Cardiac septum (tissue), 1 donor: ENCODE data around the gene PPP4R2. TPM values are rescaled to one million over a fixed set of nuclear protein-coding genes. Genes with fewer than 3 reads are reported as not detected.

Source experiments
- DNase-seq: peaks from one replicate; pipeline ENCODE4 v3.0.0-alpha.2; 2020; ENCODE audit warnings: low spot score
- intact Hi-C: fragments of 100-400 bp; cut with DNase I; formaldehyde crosslinking; loops from one replicate; pipeline ENCODE4 v1.14.0; 2022
- total RNA-seq: library from RNA; stranded (reverse); fragmentation: NEBNext Ultra II Directional; extraction: Animal tissue kit (Norgen Biotek cat#: 25700); gene quantifications from one replicate; pipeline ENCODE4 v1.2.1, GENCODE V29; 2021
- donor health status: DM: no; HTN: no; CAD: no.

Gene PPP4R2
- total RNA-seq, 1 donor from 2014 or later, result 46.6 TPM

DNA sequence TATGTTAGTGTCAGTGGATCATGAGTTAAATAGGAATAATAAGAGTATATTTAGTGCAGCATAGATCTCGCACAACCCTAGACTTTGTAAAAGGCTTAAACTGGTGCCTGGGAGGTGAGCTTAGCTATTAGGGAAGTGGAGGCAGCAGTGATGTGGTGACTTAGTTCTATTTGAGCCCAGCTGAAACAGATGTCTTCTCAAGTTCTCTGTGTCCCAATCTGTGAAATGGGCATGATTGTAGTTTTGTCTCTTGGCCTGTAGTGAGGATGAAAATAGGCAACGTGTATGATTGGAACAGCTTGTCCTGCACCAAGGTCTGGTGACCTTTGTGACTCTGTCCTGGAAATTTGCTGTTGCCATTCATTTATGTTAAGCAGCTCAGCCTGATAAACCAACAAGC lies 99.6 kb downstream of the PPP4R2 start:
- DNase-seq, result no peak
- intact Hi-C loops, result no loop called here

DNA sequence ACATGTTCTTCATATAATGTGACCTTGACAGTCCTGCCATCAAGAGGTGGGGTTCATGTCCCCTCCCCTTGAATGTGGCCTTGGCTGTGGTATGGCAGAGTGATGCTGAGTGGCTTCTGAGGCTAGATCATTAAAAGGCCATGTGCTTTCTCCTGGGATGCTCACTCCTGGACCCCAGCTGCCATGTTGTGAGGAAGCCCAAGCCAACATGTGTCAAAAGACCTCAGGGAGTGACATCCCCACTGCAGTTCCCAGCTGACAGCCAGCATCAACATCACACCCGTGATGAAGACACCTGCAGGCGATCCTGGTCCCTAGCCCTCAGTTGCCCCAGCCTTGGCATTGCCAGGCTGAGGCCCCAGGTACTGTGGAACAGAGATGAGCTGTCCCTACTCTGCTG lies 101.4 kb downstream of the PPP4R2 start:
- intact Hi-C loops, result no loop called here
- DNase-seq, result no peak

DNA sequence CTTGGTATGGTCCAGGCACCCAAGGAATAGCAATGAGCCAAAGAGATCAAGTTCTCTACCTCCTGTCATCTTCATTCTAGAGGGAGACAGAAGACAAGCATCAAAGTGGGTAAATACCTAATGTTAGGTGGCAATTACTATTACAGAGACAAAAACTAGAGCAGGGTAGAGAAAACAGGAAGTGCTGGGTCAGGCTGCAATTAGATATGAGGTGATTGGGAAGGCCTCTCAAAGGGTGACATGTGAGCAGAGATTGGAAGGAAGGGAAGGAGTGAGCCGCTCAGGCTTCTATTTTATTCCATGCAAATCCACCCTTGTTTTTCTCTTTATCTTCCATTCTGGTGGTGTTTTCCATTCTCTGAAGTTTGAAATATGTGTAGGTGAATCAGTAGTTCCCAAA lies 102.3 kb downstream of the PPP4R2 start:
- intact Hi-C loops, result no loop called here
- no peak for DNase-seq

DNA sequence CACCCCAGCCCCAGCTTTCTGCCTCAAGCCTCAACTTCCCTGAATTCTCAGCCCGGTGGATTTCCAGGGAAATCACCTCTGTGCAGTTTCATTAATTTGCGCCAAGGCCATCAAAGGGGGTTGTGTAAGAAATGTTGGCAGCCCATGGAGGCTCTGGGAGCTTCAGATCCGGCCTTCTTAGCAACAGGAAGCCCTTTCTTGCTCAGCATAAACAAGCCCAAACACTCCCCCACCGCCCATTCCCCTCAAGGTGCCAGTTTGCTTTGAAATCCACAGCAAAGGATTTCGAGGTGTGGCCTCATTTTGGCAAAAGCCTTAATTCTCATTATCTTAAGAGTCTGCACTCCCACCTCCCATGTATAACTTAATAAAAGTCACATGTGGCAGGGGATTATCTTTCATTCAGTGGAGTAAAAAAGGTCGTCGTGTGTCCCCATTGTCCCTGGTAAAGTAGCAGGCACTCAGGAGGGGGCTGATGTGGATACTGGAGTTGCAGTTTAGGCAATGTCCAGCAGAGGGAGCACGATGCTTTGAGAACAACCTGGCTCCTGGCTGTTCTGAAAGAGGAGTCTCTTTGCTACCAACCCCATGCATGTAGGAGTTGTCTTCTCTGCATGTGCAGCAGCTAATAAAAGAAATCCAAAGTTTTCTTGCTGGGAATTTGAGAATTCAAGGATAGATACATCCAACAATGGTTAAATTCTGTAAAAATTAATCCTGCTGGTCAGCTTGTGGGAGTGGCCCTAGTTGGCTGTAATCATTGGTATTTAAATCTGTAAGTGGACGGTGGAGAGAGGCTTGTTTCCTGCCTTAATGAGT lies 104.3 kb downstream of the PPP4R2 start:
- intact Hi-C loops, result loop anchor here (1.0 to 5.0 kb wide), 2 partner anchors 331 to 401 kb away; no protein-coding TSS in a partner anchor
- peak; percentile 86 for DNase-seq

DNA sequence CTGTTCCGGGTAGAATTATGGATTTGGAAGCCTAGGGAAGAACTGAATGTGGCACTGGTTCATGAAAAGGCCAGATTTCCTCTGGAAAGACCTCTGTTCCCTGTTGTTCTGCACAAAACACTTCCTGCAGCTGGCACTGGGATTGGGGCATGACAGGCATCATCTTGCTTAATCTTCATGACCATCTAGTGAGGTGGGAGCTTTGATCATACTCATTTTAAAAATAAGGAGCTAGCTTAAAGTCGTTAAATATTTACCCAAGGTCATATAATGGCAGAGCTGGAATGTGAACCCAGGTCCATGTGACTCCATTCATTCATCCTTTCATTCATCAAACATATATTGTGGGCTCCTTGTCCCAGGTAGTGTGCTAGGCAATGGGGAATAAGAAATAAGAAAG lies 105.3 kb downstream of the PPP4R2 start:
- intact Hi-C loops, result loop anchor here (1.0 to 5.0 kb wide), 2 partner anchors 330 to 400 kb away; no protein-coding TSS in a partner anchor

DNA sequence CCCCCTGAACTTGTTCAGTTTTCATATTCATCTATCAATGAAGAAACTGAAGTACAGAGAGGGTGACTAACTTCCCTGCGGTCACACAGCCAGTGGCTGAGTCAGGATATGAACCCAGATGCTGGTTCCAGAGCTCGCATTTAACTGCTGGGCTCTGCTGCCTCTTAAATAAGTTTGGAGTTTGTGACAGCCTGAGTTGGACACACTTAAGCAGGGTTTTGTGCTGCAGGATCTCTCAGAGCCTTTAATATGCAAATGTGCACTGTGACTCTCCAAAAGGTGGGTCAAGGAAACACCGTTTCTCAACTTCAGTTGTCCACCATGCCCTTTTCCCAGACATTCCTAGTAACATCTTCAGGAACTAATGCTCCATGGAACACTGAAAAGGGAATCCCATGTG lies 110.6 kb downstream of the PPP4R2 start:
- no peak for DNase-seq
- intact Hi-C loops, result no loop called here

More for the DNA sequence above, 105.3 kb downstream of the PPP4R2 start:
- no peak for DNase-seq

DNA sequence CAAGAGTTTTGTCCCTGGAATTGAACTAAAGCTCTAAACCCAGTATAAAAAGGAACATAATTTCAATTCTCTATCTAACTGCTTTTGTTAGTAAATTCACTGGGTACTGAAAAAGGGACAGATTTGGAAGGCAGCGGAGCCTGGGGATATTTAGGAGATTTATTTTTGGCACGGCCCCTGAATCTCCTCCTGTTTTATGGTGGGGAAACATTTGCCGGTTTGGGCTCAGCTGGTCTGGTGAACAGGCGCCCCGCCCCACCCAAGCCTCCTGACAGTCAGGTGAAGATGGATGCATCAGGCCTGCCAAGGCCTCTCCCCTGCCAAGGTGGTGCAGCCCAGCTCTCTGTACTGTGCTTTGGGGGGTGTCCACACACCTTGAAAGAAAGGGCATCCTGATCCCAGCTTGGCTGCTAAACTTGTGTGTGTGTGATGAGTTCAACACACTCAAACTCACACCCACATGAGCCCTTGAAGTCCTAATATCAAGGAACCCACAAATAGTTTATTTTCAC lies 111.1 kb downstream of the PPP4R2 start:
- no peak for DNase-seq
- intact Hi-C loops, result no loop called here

DNA sequence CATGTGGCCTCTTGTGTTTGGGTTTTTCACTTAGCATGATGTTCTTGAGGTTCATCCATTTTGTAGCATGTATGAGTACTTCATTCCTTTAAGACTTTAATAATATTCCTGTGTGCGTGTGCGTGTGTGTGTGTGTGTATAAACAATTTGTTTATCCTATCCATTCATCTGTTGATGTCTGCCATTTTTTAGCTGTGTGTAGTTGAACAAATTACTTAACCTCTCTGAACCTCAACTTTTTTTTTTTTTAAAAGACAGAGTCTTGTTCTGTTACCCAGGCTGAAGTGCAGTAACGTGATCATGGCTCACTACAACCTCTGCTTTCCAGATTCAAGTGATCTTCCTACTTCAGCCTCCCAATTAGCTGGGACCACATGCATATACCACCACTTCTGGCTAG lies 112.1 kb downstream of the PPP4R2 start:
- intact Hi-C loops, result no loop called here
- DNase-seq, result no peak

DNA sequence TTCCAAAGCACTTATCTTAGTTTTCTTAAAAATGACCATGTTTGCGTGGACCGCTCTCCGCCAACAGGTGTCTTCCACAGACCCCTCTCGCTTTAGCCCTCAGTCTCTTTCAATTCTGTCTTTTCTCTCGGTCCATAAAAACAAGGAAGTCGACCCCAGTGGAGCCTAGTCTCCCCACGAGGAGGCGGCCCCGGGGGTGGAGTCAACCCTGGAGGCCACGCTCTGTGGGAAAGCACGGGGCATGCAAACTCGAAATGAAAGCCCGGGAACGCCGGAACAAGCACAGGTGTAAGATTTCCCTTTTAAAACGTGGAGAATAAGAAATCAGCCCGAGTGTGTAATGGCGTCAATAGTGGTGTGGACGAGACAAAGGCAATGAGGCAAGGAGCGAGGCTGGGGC lies 113.9 kb downstream of the PPP4R2 start:
- intact Hi-C loops, result no loop called here
- no peak for DNase-seq

DNA sequence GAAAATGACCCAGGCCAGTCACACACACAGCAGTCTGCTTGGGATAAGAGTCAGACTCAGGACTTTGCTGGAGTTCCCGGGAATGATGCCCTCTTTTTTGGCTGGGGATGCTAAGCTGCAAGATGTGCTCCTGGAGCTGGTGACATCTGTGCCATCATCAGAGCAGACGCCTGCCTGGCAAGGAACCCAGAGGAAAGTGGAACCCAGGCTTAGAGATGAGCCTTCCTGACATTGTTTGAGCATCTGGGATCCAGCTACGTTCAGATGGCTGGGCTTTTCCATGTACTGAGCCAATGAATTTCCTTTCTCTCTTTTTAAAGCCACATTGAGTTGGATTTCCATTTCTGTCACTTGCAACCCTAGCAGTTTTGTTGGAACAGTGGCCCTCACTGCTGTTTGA lies 118.1 kb downstream of the PPP4R2 start:
- intact Hi-C loops, result no loop called here
- no peak for DNase-seq

DNA sequence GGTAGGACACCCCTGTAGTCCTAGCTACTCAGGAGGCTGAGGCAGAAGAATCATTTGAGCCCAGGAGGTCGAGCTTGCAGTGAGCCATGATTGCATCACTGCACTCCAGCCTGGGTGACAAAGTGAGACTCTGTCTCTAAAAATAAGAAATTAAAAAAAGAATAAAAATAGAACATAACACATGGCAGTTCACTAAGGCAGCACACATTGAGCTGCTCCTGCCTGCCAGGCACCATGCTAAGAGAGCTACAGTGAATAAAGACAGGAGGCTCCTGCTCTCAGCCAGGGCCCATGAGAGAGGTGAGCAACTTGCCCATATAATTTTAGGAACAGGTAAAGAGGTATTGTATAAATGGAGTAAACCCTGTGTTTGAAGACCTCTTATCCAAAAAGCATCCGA lies 119.2 kb downstream of the PPP4R2 start:
- DNase-seq, result no peak
- intact Hi-C loops, result no loop called here

Other genes with a start within 250 kb of the PPP4R2 start
- 11.1 TPM for gene SHQ1, start 148.4 kb upstream of the PPP4R2 start, total RNA-seq
- gene GXYLT2, start 108.8 kb upstream of the PPP4R2 start, total RNA-seq, result 14.6 TPM
- gene EBLN2, start 64.8 kb downstream of the PPP4R2 start, total RNA-seq, result 1.9 TPM